Ovary (tissue), 10 donors: ENCODE measurements around the gene PSD2. TPM values are rescaled to one million over a fixed set of nuclear protein-coding genes. Genes with fewer than 3 reads are reported as not detected.

Experiments used
- DNase-seq, 5 donors: peaks; one replicate each; pipeline ENCODE4 v3.0.0-alpha.2; 2019 to 2020
- H3K27ac ChIP-seq, 2 donors: fragments of 200-600 bp; one replicate each; pipeline versions ENCODE4 v1.5.1 to v1.8.0; 2019 to 2022
- H3K27me3 ChIP-seq: fragments of 200-600 bp; one replicate; pipeline ENCODE4 v1.8.0; 2022
- H3K36me3 ChIP-seq: fragments of 200-600 bp; sonication (generic); one replicate; pipeline ENCODE4 v1.5.1; 2019
- H3K4me1 ChIP-seq: one replicate; pipeline ENCODE4 v1.8.1; 2013; ENCODE audit warnings: mild to moderate bottlenecking, moderate library complexity; ENCODE audit not compliant: insufficient read depth
- H3K4me3 ChIP-seq: fragments of 200-600 bp; sonication (generic); one replicate; pipeline ENCODE4 v1.5.1; 2017
- H3K9me3 ChIP-seq, 2 donors: fragments of 200-600 bp in 1 of 2; sonication (generic) in 1 of 2; one replicate each; pipeline versions ENCODE4 v1.5.1 to v1.8.1; 2013 to 2019; ENCODE audit warnings: mild to moderate bottlenecking in 1 of 2, moderate library complexity in 1 of 2
- EP300 ChIP-seq: sonication (generic); formaldehyde crosslinking; IDR thresholded peaks from one replicate; pipeline ENCODE4 v1.6.1; 2017; ENCODE audit warnings: antibody characterized with exemption
- POLR2A ChIP-seq: fragments of 450-650 bp; IDR thresholded peaks from one replicate; pipeline ENCODE4 v1.6.1; 2017; ENCODE audit warnings: antibody characterized with exemption, mild to moderate bottlenecking, moderate library complexity
- WGBS, 3 donors: extraction: QIAGEN DNeasy Blood & Tissue Kit in 1 of 3; methylation state at CpG; one replicate each; pipeline versions ENCODE4 v1.1.5 to v1.1.7; 2013 to 2017; 5-methylcytosine and 5-hydroxymethylcytosine counted together
- intact Hi-C, 4 donors: fragments of 100-400 bp; cut with DNase I; formaldehyde crosslinking; loops; one replicate each; pipeline versions ENCODE4 v1.11.0 to v1.15.1; 2022 to 2023
- long read RNA-seq, 3 donors: library from polyadenylated mRNA in 2 of 3; unstranded in 2 of 3; transcript quantifications; one replicate each; pipeline ENCODE4 v2.0.0 and lab custom pipeline, GENCODE V29; 2021 to 2026
- polyA plus RNA-seq, 2 donors: library from polyadenylated mRNA; stranded (reverse); fragments of 200-250 nt in 1 of 2; fragments of 350-450 nt in 1 of 2; fragmentation: Illumina TruSeq in 1 of 2; extraction: RNeasy Lipid Tissue Mini Kit (QIAGEN cat#74804) in 1 of 2; gene quantifications; one replicate each; pipeline ENCODE4 v1.2.3, GENCODE V29; 2013 to 2014
- total RNA-seq, 7 donors: library from RNA; depleted of rRNA in 2 of 7; stranded (reverse); fragments of >200 nt in 2 of 7; fragmentation: NEBNext Ultra II Directional in 3 of 7; extraction: Animal tissue kit (Norgen Biotek cat#: 25700) in 3 of 7; gene quantifications; one replicate each; pipeline versions ENCODE4 v1.1.0 to v1.2.4, GENCODE V29; 2016 to 2023
- TF ChIP-seq, protein P1 (sequence below), 3 donors: fragments of 450-650 bp in 2 of 3; fragments of 200-600 bp in 1 of 3; IDR thresholded peaks; one replicate each; pipeline versions ENCODE4 v1.5.1 to v1.8.0; 2016 to 2022; ENCODE audit warnings: antibody characterized with exemption in 3 of 3, mild to moderate bottlenecking in 1 of 3
- donor health status: DM: no; HTN: no; CAD: no; lungs with moderate emphysema.
- donor health status: DM: no; HTN: no; CAD: no.
- donor health status: Bipolar disorder and iron deficiency.
- donor health status: DM: yes; HTN: yes; CAD: no.
- donor health status: DM: no; HTN: no; CAD: no.
- donor health status: DM: yes; HTN: yes; CAD: no.

The PSD2 gene
- total RNA-seq (under 1 TPM in 5 of 7 donors, not detected in 2; 0.05 to 0.37 (median 0.13) TPM), polyA plus RNA-seq (under 1 TPM; 0.10 to 0.12 TPM)
- long read RNA-seq, donor 1 = 0 reads
- long read RNA-seq, donor 2 = 0 reads
- long read RNA-seq, donor 3, partial matches to known transcripts = 0 of 1 reads
- long read RNA-seq, donor 3, other reads (novel, unspliced or antisense) = 1 of 1 reads

DNA sequence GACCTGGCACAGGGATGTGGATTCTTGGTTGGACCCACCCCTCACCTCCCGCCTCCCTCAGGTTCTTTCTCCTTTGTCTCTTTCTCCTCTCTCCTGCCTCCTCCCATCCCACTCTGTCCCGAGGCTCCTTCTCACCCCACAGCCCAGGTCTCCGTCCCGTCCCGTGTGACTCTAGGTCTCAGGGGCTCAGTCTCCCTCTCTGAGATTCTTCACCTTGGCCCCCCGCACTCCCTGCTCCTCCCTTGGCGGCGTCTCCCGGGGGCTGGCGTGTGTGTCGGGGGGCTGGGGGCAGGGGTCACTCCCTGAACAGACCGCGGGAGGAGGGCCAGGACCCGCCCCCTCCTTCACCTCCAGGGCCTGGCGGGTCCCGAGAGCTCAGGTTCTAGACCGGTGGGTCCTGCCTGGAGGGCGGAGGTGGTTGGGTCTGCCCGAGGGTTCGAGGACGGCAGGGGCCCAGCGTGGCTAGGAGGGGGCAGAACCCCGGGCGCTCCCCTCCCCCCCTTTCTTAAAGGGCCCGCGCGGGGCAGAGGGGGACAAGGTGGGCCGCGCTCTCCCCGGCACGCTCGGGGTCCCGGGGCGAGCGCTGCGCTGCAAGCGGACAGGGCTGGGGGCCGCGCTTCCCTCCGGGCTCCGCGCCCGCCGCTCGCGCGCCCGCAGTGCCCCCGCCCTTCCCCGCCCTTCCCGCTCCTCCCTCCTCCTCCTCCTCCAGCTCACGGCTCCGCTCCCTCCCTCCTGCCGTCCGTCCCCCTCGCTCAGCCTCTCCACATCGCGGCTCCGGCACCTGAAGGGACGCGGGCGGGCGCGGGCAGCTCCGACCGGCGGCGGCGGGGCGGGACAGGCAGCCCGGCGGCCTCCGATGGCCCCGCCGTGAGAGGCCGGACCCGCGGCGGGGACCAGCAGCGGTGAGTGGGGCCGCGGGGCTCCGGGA is at the start of gene PSD2:
PSD2 (plus strand) TSS at position 735 of the 928 bp plus-strand sequence. CDS start 13,633 bp downstream, outside the sequence.
- TF ChIP-seq, protein P1, sequence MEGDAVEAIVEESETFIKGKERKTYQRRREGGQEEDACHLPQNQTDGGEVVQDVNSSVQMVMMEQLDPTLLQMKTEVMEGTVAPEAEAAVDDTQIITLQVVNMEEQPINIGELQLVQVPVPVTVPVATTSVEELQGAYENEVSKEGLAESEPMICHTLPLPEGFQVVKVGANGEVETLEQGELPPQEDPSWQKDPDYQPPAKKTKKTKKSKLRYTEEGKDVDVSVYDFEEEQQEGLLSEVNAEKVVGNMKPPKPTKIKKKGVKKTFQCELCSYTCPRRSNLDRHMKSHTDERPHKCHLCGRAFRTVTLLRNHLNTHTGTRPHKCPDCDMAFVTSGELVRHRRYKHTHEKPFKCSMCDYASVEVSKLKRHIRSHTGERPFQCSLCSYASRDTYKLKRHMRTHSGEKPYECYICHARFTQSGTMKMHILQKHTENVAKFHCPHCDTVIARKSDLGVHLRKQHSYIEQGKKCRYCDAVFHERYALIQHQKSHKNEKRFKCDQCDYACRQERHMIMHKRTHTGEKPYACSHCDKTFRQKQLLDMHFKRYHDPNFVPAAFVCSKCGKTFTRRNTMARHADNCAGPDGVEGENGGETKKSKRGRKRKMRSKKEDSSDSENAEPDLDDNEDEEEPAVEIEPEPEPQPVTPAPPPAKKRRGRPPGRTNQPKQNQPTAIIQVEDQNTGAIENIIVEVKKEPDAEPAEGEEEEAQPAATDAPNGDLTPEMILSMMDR (IDR thresholded peaks at IDR 0.05) = no peak
- TF ChIP-seq EP300 (no peak), POLR2A (no peak)
- Histone ChIP-seq H3K4me3 (peak within 1 kb of the TSS; percentile 11), H3K27ac (no peak within 1 kb of the TSS), H3K4me1 (no peaks in the 10 kb centered on the region), H3K36me3 (no peaks in the 10 kb centered on the region), H3K9me3 (no peaks in the 10 kb centered on the region), H3K27me3 (no peaks in the 10 kb centered on the region)
- intact Hi-C loops = loop anchor here in 3 of 4 donors (5.0 to 10.0 kb wide), 3 partner anchors 49 to 59 kb away; no protein-coding TSS in a partner anchor
- WGBS, 3 donors = 3 to 5% (median 3%) methylated on average over 54 to 83 of the region's 83 CpGs
- peak; percentile 48 to 64 (median 58) for DNase-seq

- Histone ChIP-seq H3K9me3 (no peaks in the 10 kb centered on the region), H3K27ac (no peak overlapping the region), H3K4me1 (peaks cover 6% of the 10 kb centered on the region), H3K4me3 (peak overlapping the region; percentile 28), H3K36me3 (no peaks in the 10 kb centered on the region), H3K27me3 (no peaks in the 10 kb centered on the region)
- peak in 3 of 5 donors; percentile 33 to 47 (median 43) for DNase-seq
- TF ChIP-seq, protein P1 (IDR thresholded peaks at IDR 0.05) = no peak
- TF ChIP-seq POLR2A (no peak), EP300 (no peak)
- intact Hi-C loops = no loop called here
- WGBS, 3 donors = 1 to 4% (median 2%) methylated on average over 31 to 44 of the region's 44 CpGs
Measured at GRCh38 chr5:139746691-139747582, 48.7 kb upstream of the PSD2 start.

- no peak overlapping the region for H3K27ac ChIP-seq
- H3K9me3 ChIP-seq = no peaks in the 10 kb centered on the region
- TF ChIP-seq POLR2A = no peak
- no peak for TF ChIP-seq EP300
- TF ChIP-seq, protein P1 (IDR thresholded peaks at IDR 0.05) = no peak
- intact Hi-C loops = no loop called here
- H3K36me3 ChIP-seq = no peaks in the 10 kb centered on the region
- peaks cover 6% of the 10 kb centered on the region for H3K4me1 ChIP-seq
- H3K4me3 ChIP-seq = peak overlapping the region; percentile 28
- 2 to 3% (median 2%) methylated on average over 59 to 60 of the region's 60 CpGs for WGBS, 3 donors
- DNase-seq = peak; percentile 30 to 62 (median 51)
- H3K27me3 ChIP-seq = no peaks in the 10 kb centered on the region
Measured at GRCh38 chr5:139747583-139748504, 47.8 kb upstream of the PSD2 start.
